Caco-2 (cell line): ENCODE data around the gene CTNNA2. TPM values are rescaled to one million over a fixed set of nuclear protein-coding genes. Genes with fewer than 3 reads are reported as not detected.

Experiments
- BruUV-seq: library from RNA; stranded (reverse); fragments of 400-500 nt; replicated peaks from 2 replicates; lab custom pipeline; 2021; lab: Mats Ljungman, UMichigan
- CTCF ChIA-PET: fragments of 300-600 bp; sonication (Branson Sonifier 250); formaldehyde crosslinking; loops from one replicate; lab custom pipeline; 2022; ENCODE audit warnings: antibody characterized with exemption; lab: Charles Lee
- POLR2A ChIA-PET: fragments of 300-600 bp; sonication (Branson Sonifier 250); formaldehyde crosslinking; loops from one replicate; lab custom pipeline; 2022; ENCODE audit warnings: antibody characterized with exemption; lab: Charles Lee
- DNase-seq, 2 experiments: peaks; one replicate each; pipeline versions ENCODE4 v3.0.0 to v3.0.0-alpha.2; 2020 to 2022
- H3K27me3 ChIP-seq: replicated peaks from 2 replicates; pipeline ENCODE4 v1.6.0; 2011; ENCODE audit warnings: low read length; ENCODE audit not compliant: control insufficient read depth, insufficient read depth
- H3K36me3 ChIP-seq: 2 replicates; pipeline ENCODE4 v1.5.1; 2011; ENCODE audit warnings: low read length; ENCODE audit not compliant: control insufficient read depth, insufficient read depth
- H3K4me1 ChIP-seq: fragments of 250-450 bp; sonication (Bioruptor Pico); 2 replicates; pipeline ENCODE4 v1.5.1; 2020; ENCODE audit warnings: mild to moderate bottlenecking
- H3K4me3 ChIP-seq: 2 replicates; pipeline ENCODE4 v1.5.1; 2011; ENCODE audit warnings: low read depth, mild to moderate bottlenecking, control low read depth, low read length
- H3K9me3 ChIP-seq: fragments of 250-450 bp; sonication (Bioruptor Pico); 2 replicates; pipeline ENCODE4 v1.5.1; 2020; ENCODE audit warnings: mild to moderate bottlenecking, moderate library complexity
- H3K27ac Mint-ChIP-seq: one replicate; pipeline ENCODE4 v1.8.0; 2022; ENCODE audit warnings: mixed read lengths; ENCODE audit not compliant: unreplicated experiment
- H3K27me3 Mint-ChIP-seq: one replicate; pipeline ENCODE4 v1.8.0; 2022; ENCODE audit warnings: mixed read lengths; ENCODE audit not compliant: insufficient read depth, unreplicated experiment
- H3K36me3 Mint-ChIP-seq: one replicate; pipeline ENCODE4 v1.8.0; 2022; ENCODE audit warnings: mild to moderate bottlenecking, mixed read lengths; ENCODE audit not compliant: insufficient read depth, unreplicated experiment
- H3K4me1 Mint-ChIP-seq: one replicate; pipeline ENCODE4 v1.8.0; 2022; ENCODE audit warnings: low read depth, mixed read lengths; ENCODE audit not compliant: unreplicated experiment
- H3K4me3 Mint-ChIP-seq: one replicate; pipeline ENCODE4 v1.8.0; 2022; ENCODE audit warnings: mild to moderate bottlenecking, moderate library complexity, mixed read lengths; ENCODE audit not compliant: unreplicated experiment
- H3K9me3 Mint-ChIP-seq: one replicate; pipeline ENCODE4 v1.8.0; 2022; ENCODE audit warnings: mixed read lengths; ENCODE audit not compliant: unreplicated experiment
- CTCF ChIP-seq, 2 experiments: fragments of 200-600 bp in 1 of 2; IDR thresholded peaks; 1 replicate in 1 of 2; 2 replicates in 1 of 2; pipeline versions ENCODE4 v1.5.1 to v1.8.0; 2011 to 2022; ENCODE audit warnings: antibody characterized with exemption in 1 of 2, control low read depth in 1 of 2, inconsistent platforms in 1 of 2, low read depth in 1 of 2, low read length in 1 of 2, mild to moderate bottlenecking in 1 of 2, moderate library complexity in 1 of 2; ENCODE audit not compliant: insufficient read depth in 1 of 2, severe bottlenecking in 1 of 2, unreplicated experiment in 1 of 2
- intact Hi-C: fragments of 100-400 bp; cut with micrococcal nuclease; formaldehyde crosslinking; loops from one replicate; pipeline ENCODE4 v1.10.0; 2022; ENCODE audit not compliant: unreplicated experiment
- total RNA-seq: library from RNA; stranded (reverse); gene quantifications from 2 replicates; pipeline ENCODE4 v1.2.3, GENCODE V29; 2022

CTNNA2 gene
- total RNA-seq, 1 experiment from 2014 or later = not detected

GRCh38 chr2:80393991-80394390 lies 881.1 kb downstream of the CTNNA2 start:
- no peak overlapping the region for H3K4me3 Mint-ChIP-seq
- Histone ChIP-seq H3K9me3 (no peaks in the 10 kb centered on the region), H3K36me3 (no peaks in the 10 kb centered on the region), H3K4me1 (no peaks in the 10 kb centered on the region), H3K27me3 (no peaks in the 10 kb centered on the region; the same call in 1 of the 2 replicates), H3K4me3 (no peak overlapping the region)
- CTCF ChIA-PET = no interaction called here
- no peak overlapping the region for H3K27ac Mint-ChIP-seq
- intact Hi-C loops = no loop called here
- no peak for DNase-seq
- peaks cover 13% of the 10 kb centered on the region for H3K27me3 Mint-ChIP-seq
- no peak for TF ChIP-seq CTCF (IDR thresholded peaks at IDR 0.05; ENCODE audit: insufficient read depth in 1 of 2, low read depth in 1 of 2, low read length in 1 of 2, severe bottlenecking in 1 of 2, unreplicated experiment in 1 of 2)
- no peaks in the 10 kb centered on the region for H3K4me1 Mint-ChIP-seq
- H3K9me3 Mint-ChIP-seq = peaks cover 10% of the 10 kb centered on the region
- no TSS peak for BruUV-seq
- no peaks in the 10 kb centered on the region for H3K36me3 Mint-ChIP-seq
- POLR2A ChIA-PET = no interaction called here

DNA sequence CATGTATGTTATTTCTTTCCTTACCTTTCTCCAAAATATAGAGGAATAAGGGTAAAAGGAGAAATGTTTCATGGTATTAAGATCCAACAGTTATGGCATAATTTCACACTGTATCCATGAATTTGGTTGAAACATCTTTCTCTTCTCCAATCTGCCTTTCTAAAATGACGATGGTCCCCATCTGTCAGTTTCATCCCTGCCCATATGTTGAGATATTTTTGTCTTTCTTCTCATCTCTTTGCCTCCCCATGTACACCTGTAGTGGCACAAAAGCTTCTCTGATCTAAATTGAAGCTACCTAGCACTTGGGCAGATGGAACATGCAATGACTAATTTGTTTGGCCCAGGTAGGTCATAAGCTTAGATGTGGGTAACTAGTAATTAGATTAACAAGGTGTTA lies 882.4 kb downstream of the CTNNA2 start:
- peaks cover 4% of the 10 kb centered on the region for H3K27me3 Mint-ChIP-seq
- POLR2A ChIA-PET = no interaction called here

DNA sequence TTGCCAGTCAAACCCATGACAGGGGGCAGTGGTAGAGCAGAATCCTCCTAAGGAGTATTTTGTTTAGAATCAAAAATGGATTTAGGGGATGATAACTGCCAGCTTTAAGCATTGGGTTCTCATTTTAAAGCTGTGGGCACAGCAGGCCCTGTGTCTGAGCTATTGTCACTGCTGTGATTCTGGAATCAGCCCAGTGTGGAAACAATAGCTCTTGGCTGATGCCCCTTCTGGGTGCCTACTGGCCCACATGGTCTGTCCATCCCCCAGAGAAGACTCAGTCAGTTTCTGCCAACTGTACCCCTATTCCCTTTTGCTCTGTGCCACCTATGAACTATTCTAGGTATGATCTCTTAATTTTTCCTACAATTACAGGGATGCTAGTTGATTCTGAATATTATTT lies 883.4 kb downstream of the CTNNA2 start:
- H3K4me1 ChIP-seq = no peaks in the 10 kb centered on the region
- Mint-ChIP-seq H3K27me3 (peaks cover 2% of the 10 kb centered on the region), H3K4me1 (no peaks in the 10 kb centered on the region), H3K4me3 (no peak overlapping the region), H3K27ac (no peak overlapping the region), H3K36me3 (no peaks in the 10 kb centered on the region), H3K9me3 (peaks cover 10% of the 10 kb centered on the region)
- no peaks in the 10 kb centered on the region for H3K36me3 ChIP-seq
- H3K27me3 ChIP-seq = no peaks in the 10 kb centered on the region; the same call in 1 of the 2 replicates
- H3K4me3 ChIP-seq = no peak overlapping the region
- ChIA-PET CTCF (no interaction called here), POLR2A (no interaction called here)
- no peak for DNase-seq
- no peaks in the 10 kb centered on the region for H3K9me3 ChIP-seq
- no TSS peak for BruUV-seq
- no peak for TF ChIP-seq CTCF (IDR thresholded peaks at IDR 0.05; ENCODE audit: insufficient read depth in 1 of 2, low read depth in 1 of 2, low read length in 1 of 2, severe bottlenecking in 1 of 2, unreplicated experiment in 1 of 2)
- intact Hi-C loops = no loop called here

More for the DNA sequence above, 882.4 kb downstream of the CTNNA2 start:
- CTCF ChIA-PET = no interaction called here
- no peak overlapping the region for H3K27ac Mint-ChIP-seq
- H3K9me3 Mint-ChIP-seq = peaks cover 10% of the 10 kb centered on the region
- no peak for TF ChIP-seq CTCF (IDR thresholded peaks at IDR 0.05; ENCODE audit: insufficient read depth in 1 of 2, low read depth in 1 of 2, low read length in 1 of 2, severe bottlenecking in 1 of 2, unreplicated experiment in 1 of 2)
- H3K36me3 Mint-ChIP-seq = no peaks in the 10 kb centered on the region
- Histone ChIP-seq H3K9me3 (no peaks in the 10 kb centered on the region), H3K36me3 (no peaks in the 10 kb centered on the region), H3K4me3 (no peak overlapping the region), H3K27me3 (no peaks in the 10 kb centered on the region; the same call in 1 of the 2 replicates), H3K4me1 (no peaks in the 10 kb centered on the region)
- DNase-seq = no peak
- intact Hi-C loops = no loop called here
- BruUV-seq = no TSS peak
- H3K4me1 Mint-ChIP-seq = no peaks in the 10 kb centered on the region
- no peak overlapping the region for H3K4me3 Mint-ChIP-seq
